Stimulated activated CD4-positive, alpha-beta T cell treated with anti-CD3 and anti-CD28 coated beads, Interleukin-1b, Interleukin-23, amount 100 ng/mL, for 48 hours (primary cell): ENCODE results near the gene SYT6.
"Not testable (repeated sequence)": the region's sequence is repeated elsewhere in the genome, so short reads cannot be mapped to it uniquely, and the experiment has no call there.

Source experiments
- DNase-seq: peaks from one replicate; pipeline ENCODE4 v3.0.0-alpha.2; 2020

SYT6 gene

DNA sequence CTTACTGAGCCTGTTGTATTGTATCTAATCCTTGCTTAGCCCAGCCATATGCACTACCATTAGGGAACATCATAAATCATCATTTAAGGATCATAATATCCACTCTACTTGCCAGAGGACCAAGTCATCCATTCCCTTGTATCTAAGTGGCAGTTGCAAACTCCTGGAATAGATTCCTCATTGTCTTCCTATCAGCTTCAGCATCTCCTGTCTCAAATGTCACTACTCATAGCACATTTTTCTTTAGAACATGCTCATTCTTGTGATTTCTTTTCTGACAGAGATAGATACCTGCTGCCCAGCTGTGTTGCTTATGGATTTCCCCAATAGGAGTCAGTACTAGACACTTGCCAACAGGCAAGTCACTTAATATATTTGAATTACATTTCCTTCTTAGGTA, 90.1 kb downstream of the SYT6 start:
- no peak for DNase-seq

DNA sequence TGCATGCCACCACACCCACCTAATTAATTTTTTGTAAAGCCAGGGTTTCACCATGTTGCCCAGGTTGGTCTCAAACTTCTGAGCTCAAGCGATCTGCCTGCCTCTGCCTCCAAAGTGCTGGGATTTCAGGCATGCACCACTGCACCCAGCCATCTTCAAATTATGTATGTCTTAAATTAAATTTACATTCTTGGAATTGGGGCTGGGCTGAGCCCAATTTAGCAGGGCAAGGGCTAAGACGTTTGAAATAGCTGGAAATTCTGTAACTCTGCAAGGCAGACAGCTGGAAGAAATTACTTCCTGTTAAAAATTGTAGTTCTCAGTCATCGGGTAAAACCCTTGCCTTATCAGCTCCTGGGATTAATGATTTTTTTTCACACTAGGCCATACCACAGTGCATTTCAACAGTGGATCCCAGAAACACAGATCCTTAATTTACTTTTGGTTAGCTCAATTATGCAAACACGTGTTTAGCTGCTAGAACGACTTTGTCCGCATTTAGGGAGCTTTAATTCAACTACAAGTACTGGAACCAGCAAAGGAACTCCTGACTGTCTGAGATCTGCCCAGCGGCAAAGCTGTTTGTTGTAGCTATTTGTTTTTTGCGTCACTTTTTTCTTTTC, 91.1 kb downstream of the SYT6 start:
- no peak for DNase-seq

DNA sequence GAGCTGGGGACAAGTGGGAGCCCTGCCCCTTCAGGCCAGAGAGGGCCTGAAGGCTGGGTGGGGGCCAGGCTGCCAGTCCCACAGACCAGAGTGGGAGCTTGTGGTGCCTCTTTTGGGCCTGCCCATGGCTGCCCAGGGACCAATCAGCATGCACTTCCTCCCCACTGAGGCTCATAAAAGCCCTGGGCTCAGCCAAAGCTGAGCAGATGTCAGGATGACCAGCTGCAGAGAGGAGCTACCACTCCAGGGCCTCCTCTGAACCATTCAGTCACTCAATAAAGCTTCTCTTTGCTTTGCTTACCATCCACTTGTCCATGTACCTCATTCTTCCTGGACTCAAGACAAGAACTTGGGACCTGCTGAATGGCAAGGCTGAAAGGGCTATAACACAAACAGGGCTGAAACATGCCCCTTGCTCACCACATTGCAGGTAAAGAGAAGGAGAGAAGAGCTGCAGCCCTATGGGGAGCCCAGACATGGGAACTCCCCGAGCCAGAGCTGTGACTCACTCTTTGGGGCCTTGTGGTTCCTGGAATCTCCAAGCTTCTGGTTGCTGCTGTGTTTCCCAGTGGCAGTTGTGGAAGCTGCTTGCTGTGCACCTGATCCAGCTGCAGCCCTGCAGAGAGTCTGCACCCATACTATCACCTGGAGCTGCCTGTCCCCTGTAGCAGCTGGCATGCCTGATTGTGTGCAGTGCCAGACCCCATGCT, 92.4 kb downstream of the SYT6 start:
- no peak for DNase-seq

DNA sequence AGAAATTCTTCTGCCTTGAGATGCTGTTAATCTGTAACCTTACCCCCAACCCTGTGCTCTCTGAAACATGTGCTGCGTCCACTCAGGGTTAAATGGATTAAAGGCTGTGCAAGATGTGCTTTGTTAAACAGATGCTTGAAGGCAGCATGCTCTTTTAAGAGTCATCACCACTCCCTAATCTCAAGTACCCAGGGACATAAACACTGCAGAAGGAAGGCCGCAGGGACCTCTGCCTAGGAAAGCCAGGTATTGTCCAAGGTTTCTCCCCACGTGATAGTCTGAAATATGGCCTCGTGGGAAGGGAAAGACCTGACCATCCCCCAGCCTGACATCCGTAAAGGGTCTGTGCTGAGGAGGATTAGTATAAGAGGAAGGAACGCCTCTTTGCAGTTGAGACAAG, 95.4 kb downstream of the SYT6 start:
- not testable (repeated sequence) for DNase-seq

DNA sequence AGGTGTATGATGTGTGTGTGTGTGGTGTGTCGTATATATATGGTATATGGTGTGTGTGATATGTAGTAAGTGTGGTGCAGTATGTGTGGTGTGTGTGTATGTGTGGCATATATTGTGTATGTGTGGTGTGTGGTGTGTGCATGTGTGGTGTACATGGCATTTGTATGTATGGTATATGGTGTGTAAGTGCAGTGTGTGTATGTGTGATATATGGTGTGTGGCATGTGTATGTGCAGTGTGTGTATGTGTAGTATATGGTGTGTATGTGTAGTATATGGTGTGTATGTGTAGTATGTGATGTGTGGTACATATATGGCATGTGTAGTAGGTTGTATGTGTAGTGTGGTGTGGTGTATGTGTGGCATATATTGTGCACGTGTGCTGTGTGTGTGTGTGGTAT, 99.5 kb downstream of the SYT6 start:
- no peak for DNase-seq

DNA sequence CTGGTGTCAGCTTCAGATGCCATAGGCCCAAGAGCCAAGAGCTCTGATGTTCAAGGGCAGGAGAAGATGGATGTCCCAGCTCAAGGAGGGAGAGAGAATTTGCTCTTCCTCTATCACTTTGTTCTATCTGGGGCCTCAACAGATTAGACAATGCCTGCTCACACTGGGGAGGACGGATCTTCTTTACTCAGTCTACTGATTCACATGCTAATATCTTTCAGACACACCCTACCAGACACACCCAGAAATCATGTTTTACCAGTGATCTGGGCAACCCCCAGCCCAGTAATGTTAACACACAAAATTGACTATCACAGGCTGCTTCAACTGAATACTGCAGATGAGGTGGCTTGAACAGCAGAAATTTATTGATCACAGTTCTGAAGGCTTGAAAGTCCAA, 105.4 kb downstream of the SYT6 start:
- DNase-seq = no peak

DNA sequence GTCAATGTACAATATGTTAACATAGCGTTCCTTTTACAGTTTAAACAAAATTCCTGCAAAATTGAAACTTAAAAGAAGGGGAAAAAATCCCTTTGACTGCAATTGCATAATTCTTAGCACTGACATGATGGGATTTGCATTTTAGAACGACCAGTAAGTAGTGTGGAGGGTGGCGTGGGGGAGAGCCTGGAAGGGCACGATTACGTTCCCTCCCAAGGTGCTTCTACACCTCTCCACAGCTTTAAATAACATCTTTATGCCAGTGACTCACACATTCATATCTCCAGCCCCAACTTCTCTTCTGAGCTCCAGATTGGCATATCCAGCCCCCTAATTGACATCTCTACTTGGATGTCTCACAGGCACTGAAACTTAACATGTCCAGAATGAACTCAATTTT, 110.1 kb downstream of the SYT6 start:
- no peak for DNase-seq

DNA sequence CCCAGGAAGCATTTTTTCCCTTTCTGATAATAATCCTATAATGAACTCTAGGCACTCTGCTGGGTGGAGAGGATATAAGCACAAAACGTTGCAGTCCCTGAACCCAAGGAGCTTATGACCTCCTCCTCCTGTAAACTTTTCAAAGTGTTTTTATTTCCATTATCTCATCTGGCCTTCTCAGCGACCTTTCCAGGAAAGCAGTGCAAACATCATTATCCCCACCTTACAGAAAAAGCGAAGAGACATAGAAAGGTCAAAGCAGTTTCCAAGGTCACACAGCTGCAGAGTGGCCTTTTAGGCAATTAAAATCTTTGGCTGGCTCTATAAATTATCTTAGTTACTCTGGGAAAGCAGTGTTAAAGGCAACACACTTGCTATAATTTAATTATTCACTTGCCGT, 110.6 kb downstream of the SYT6 start:
- DNase-seq = no peak

DNA sequence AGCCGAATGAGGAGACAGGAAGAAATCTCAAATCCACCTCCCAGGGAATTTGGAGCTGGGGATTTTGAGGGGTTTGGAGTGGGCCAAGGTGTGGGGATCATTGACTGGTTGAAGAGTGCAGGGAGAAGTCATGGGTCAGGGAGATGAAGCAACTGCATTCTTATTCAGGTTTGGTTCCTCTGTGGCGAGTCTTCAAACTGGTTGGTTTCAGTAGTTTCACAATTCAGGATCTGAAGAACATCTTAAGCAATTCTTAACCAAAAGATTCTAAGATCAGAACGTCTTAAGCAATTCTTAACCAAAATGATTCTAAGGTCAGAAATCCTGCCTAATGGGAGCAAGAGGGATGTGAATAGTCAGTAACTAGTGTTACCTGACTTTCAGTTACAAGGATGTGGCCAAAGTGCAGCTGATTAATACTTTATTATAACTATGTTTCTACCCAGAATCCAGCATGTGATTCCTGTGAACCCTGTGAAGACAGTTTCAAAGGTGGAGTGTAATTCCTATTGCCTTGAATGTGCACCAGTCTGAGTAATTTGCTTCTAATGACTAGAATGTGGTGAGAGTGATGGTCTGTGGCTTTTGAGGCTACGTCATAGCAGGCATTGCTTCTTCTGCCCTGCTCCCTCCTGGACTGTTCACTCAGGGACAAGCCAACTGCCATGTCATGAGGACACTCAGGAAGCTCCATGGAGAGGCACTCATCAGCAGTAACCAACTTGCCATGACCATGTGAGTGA, 113.2 kb downstream of the SYT6 start:
- peak; percentile 4 for DNase-seq
